ENCODE results near the gene RHOC. TPM values are rescaled to one million over a fixed set of nuclear protein-coding genes. Genes with fewer than 3 reads are reported as not detected.

The RHOC gene
- total RNA-seq, 1 experiment from 2014 or later, result 154 TPM

DNA sequence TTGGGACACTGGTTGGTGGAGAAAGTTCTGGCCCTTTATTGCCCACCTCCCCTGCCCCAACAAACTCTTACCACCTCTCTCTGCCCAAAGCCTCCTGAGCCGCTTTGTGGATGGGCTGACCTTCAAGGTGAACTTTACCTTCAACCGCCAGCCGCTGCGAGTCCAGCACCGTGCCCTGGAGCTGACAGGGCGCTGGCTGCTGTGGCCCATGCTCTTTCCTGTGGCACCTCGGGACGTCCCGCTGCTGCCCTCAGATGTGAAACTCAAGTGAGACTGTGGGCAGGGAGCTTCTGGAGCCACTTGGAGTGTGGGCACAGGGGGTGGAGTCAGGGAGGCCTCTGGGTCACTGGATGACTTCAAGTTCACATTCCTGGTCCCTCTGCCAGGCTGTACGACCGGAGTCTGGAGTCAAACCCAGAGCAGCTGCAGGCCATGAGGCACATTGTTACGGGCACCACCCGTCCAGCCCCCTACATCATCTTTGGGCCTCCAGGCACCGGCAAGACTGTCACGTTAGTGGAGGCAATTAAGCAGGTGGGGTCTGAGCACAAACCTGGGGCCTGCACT lies 12.5 kb downstream of the RHOC start:
- ChIA-PET POLR2A (no interaction called here), RAD21 (ENCODE audit: low non-redundant PET in 1 of 2, low total read pairs in 2 of 2, uncharacterized antibody in 2 of 2, unreplicated experiment in 2 of 2) (no interaction called here)
- H4K20me1 ChIP-seq (ENCODE audit: insufficient read depth), result no peaks in the 10 kb centered on the region

DNA sequence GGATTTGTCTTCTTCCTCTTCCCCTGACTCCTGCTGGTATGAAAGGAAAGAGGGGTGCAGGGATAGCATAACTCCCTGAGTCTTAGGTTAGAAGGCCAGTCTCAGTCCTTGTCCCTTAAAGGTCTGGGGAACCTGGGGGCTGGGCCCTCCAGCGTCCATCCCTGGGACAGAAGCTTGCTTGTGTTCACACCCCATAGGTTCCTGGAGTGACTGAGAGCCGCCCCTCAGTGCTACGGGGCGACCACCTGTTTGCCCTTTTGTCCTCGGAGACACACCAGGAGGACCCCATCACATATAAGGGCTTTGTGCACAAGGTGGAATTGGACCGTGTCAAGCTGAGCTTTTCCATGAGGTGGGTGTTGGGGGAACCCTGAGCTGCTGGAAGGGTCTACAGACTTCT lies 13.1 kb downstream of the RHOC start:
- RAD21 ChIA-PET (ENCODE audit: low non-redundant PET in 1 of 2, low total read pairs in 2 of 2, uncharacterized antibody in 2 of 2, unreplicated experiment in 2 of 2), result no interaction called here
- DNase-seq (ENCODE audit: low read depth, low spot score), result no peak
- Histone ChIP-seq H2AFZ (ENCODE audit: low read depth, low read length, poor library complexity, severe bottlenecking) (no peak overlapping the region), H3K4me1 (ENCODE audit: control insufficient read depth in 1 of 2, insufficient read depth in 2 of 2, low read length in 2 of 2) (peaks cover 7% of the 10 kb centered on the region in 2 experiments), H4K20me1 (ENCODE audit: insufficient read depth) (no peaks in the 10 kb centered on the region), H3K9me2 (ENCODE audit: insufficient read depth) (no peaks in the 10 kb centered on the region), H3K9ac (ENCODE audit: low read length) (no peak overlapping the region), H3K36me3 (ENCODE audit: control insufficient read depth in 1 of 2, insufficient read depth in 2 of 2, low read length in 2 of 2) (peaks cover 13 to 25% of the 10 kb centered on the region in 2 experiments; a peak in 3 of 4 replicates), H3K4me3 (replicated peaks in 1 of 2; ENCODE audit: low read depth in 1 of 2, low read length in 2 of 2) (no peak overlapping the region), H3K79me2 (ENCODE audit: insufficient read depth, low read length) (no peaks in the 10 kb centered on the region), H3K9me3 (ENCODE audit: control insufficient read depth in 1 of 2, insufficient read depth in 1 of 2, low read depth in 1 of 2, low read length in 2 of 2) (no peaks in the 10 kb centered on the region), H3K27me3 (ENCODE audit: insufficient read depth, low read length) (no peaks in the 10 kb centered on the region), H3K4me2 (ENCODE audit: low read length) (no peak overlapping the region), H3K27ac (ENCODE audit: low read depth, low read length) (no peak overlapping the region)
- TF ChIP-seq SP1 (IDR thresholded peaks at IDR 0.05; ENCODE audit: low read depth), result no peak
- TF ChIP-seq EZH2 (IDR thresholded peaks at IDR 0.05), result no peak
- no peak for TF ChIP-seq JUND (IDR thresholded peaks at IDR 0.05)
- TF ChIP-seq ZFX (IDR thresholded peaks at IDR 0.05), result no peak
- TF ChIP-seq POLR2AphosphoS5 (IDR thresholded peaks at IDR 0.05; ENCODE audit: low read depth, low read length), result no peak
- TF ChIP-seq, protein P1, sequence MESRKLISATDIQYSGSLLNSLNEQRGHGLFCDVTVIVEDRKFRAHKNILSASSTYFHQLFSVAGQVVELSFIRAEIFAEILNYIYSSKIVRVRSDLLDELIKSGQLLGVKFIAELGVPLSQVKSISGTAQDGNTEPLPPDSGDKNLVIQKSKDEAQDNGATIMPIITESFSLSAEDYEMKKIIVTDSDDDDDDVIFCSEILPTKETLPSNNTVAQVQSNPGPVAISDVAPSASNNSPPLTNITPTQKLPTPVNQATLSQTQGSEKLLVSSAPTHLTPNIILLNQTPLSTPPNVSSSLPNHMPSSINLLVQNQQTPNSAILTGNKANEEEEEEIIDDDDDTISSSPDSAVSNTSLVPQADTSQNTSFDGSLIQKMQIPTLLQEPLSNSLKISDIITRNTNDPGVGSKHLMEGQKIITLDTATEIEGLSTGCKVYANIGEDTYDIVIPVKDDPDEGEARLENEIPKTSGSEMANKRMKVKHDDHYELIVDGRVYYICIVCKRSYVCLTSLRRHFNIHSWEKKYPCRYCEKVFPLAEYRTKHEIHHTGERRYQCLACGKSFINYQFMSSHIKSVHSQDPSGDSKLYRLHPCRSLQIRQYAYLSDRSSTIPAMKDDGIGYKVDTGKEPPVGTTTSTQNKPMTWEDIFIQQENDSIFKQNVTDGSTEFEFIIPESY (IDR thresholded peaks at IDR 0.05; ENCODE audit: extremely low read depth, insufficient replicate concordance, low read length), result no peak
- no peak for TF ChIP-seq FOSL1 (IDR thresholded peaks at IDR 0.05; ENCODE audit: low read depth)
- TF ChIP-seq, protein P2, sequence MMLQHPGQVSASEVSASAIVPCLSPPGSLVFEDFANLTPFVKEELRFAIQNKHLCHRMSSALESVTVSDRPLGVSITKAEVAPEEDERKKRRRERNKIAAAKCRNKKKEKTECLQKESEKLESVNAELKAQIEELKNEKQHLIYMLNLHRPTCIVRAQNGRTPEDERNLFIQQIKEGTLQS (IDR thresholded peaks at IDR 0.05), result no peak
- no peak for TF ChIP-seq ELF1 (IDR thresholded peaks at IDR 0.05; ENCODE audit: borderline replicate concordance, low read depth)
- TF ChIP-seq, protein P3, sequence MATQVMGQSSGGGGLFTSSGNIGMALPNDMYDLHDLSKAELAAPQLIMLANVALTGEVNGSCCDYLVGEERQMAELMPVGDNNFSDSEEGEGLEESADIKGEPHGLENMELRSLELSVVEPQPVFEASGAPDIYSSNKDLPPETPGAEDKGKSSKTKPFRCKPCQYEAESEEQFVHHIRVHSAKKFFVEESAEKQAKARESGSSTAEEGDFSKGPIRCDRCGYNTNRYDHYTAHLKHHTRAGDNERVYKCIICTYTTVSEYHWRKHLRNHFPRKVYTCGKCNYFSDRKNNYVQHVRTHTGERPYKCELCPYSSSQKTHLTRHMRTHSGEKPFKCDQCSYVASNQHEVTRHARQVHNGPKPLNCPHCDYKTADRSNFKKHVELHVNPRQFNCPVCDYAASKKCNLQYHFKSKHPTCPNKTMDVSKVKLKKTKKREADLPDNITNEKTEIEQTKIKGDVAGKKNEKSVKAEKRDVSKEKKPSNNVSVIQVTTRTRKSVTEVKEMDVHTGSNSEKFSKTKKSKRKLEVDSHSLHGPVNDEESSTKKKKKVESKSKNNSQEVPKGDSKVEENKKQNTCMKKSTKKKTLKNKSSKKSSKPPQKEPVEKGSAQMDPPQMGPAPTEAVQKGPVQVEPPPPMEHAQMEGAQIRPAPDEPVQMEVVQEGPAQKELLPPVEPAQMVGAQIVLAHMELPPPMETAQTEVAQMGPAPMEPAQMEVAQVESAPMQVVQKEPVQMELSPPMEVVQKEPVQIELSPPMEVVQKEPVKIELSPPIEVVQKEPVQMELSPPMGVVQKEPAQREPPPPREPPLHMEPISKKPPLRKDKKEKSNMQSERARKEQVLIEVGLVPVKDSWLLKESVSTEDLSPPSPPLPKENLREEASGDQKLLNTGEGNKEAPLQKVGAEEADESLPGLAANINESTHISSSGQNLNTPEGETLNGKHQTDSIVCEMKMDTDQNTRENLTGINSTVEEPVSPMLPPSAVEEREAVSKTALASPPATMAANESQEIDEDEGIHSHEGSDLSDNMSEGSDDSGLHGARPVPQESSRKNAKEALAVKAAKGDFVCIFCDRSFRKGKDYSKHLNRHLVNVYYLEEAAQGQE (IDR thresholded peaks at IDR 0.05; ENCODE audit: low read depth), result no peak
- BruUV-seq (replicated peaks), result no TSS peak
- intact Hi-C loops (cut with micrococcal nuclease), result no loop called here
- POLR2A ChIA-PET, result no interaction called here
- CTCF ChIA-PET, result no interaction called here
- no peak for ATAC-seq

More for the DNA sequence above, 12.5 kb downstream of the RHOC start:
- no peaks in the 10 kb centered on the region for H3K9me2 ChIP-seq (ENCODE audit: insufficient read depth)
- H3K36me3 ChIP-seq (ENCODE audit: control insufficient read depth in 1 of 2, insufficient read depth in 2 of 2, low read length in 2 of 2), result peaks cover 16 to 25% of the 10 kb centered on the region in 2 experiments
- H3K79me2 ChIP-seq (ENCODE audit: insufficient read depth, low read length), result no peaks in the 10 kb centered on the region
- intact Hi-C loops (cut with micrococcal nuclease), result no loop called here
- no TSS peak for BruUV-seq (replicated peaks)
- no peak for ATAC-seq
- no peak overlapping the region for H3K9ac ChIP-seq (ENCODE audit: low read length)
- H3K4me1 ChIP-seq (ENCODE audit: control insufficient read depth in 1 of 2, insufficient read depth in 2 of 2, low read length in 2 of 2), result peaks cover 13% of the 10 kb centered on the region in 2 experiments
- no peaks in the 10 kb centered on the region for H3K27me3 ChIP-seq (ENCODE audit: insufficient read depth, low read length)
- TF ChIP-seq FOSL1 (IDR thresholded peaks at IDR 0.05; ENCODE audit: low read depth) (no peak), TCF7L2 (IDR thresholded peaks at IDR 0.05; ENCODE audit: borderline replicate concordance, extremely low read depth, insufficient read depth, insufficient read length) (no peak), CBX3 (IDR thresholded peaks at IDR 0.05; ENCODE audit: low read depth) (no peak), RAD21 (IDR thresholded peaks at IDR 0.05; ENCODE audit: low read depth) (no peak), SP1 (IDR thresholded peaks at IDR 0.05; ENCODE audit: low read depth) (no peak), JUND (IDR thresholded peaks at IDR 0.05) (no peak), ZFX (IDR thresholded peaks at IDR 0.05) (no peak)
- TF ChIP-seq, protein P2 (IDR thresholded peaks at IDR 0.05), result no peak
- H3K27ac ChIP-seq (ENCODE audit: low read depth, low read length), result no peak overlapping the region
- DNase-seq (ENCODE audit: low read depth, low spot score), result no peak
- CTCF ChIA-PET, result no interaction called here
- H3K4me2 ChIP-seq (ENCODE audit: low read length), result no peak overlapping the region
- H3K4me3 ChIP-seq (replicated peaks in 1 of 2; ENCODE audit: low read depth in 1 of 2, low read length in 2 of 2), result no peak overlapping the region
- H2AFZ ChIP-seq (ENCODE audit: low read depth, low read length, poor library complexity, severe bottlenecking), result no peak overlapping the region
- no peaks in the 10 kb centered on the region for H3K9me3 ChIP-seq (ENCODE audit: control insufficient read depth in 1 of 2, insufficient read depth in 1 of 2, low read depth in 1 of 2, low read length in 2 of 2)

Data from HCT116 (cell line).